Measurements from ENCODE around the gene UBXN4.

DNA sequence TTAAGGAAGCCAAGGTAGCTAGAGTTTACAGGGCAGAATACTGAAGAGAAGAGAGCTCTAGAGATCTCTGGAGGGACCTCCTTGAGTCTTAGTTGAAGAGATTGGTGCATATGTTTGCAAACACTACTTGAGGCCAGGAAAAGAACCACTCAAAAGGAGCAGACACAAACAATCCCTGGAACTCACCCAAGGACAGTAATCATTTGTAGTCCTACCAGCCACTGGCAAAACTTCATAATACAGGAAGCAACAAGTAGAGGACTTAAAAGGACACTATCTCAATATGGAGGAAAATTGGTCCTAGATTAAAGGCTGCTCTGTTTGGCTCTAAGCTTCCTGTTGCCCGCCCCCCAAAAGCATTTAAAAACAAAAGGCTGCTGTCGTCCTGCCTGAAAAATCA, 46.9 kb upstream of the UBXN4 start:
- TF ChIP-seq SUZ12 (IDR thresholded peaks at IDR 0.05; ENCODE audit: extremely low read depth, insufficient read depth, insufficient read length) (no peak), ZNF274 (IDR thresholded peaks at IDR 0.05; ENCODE audit: low read depth, low read length) (no peak), YY1 (IDR thresholded peaks at IDR 0.05; ENCODE audit: insufficient read depth, insufficient read length) (no peak)

Data from NT2/D1 (cell line).